H9 (cell line): Measurements from ENCODE around the gene OR6B1. TPM values are rescaled to one million over a fixed set of nuclear protein-coding genes. Genes with fewer than 3 reads are reported as not detected.

Experiments
- DNase-seq: peaks from one replicate; pipeline ENCODE4 v3.0.0-alpha.2; 2017
- H2AFZ ChIP-seq: one replicate; pipeline ENCODE4 v1.6.1; 2013; ENCODE audit warnings: mild to moderate bottlenecking, low read length, control low read depth, moderate library complexity
- H2AK5ac ChIP-seq: 2 replicates; pipeline ENCODE4 v1.6.1; 2013; ENCODE audit warnings: low read length, control low read depth, mixed read lengths; ENCODE audit not compliant: insufficient read length
- H2BK120ac ChIP-seq: one replicate; pipeline ENCODE4 v1.6.1; 2013; ENCODE audit warnings: low read depth, mild to moderate bottlenecking, low read length, control low read depth, inconsistent platforms; ENCODE audit not compliant: poor library complexity, severe bottlenecking
- H2BK12ac ChIP-seq: 2 replicates; pipeline ENCODE4 v1.6.1; 2013; ENCODE audit warnings: low read length, control low read depth, mixed read lengths, low read depth; ENCODE audit not compliant: insufficient read length
- H2BK15ac ChIP-seq: 2 replicates; pipeline ENCODE4 v1.6.1; 2013; ENCODE audit warnings: low read depth, low read length, control low read depth
- H2BK20ac ChIP-seq: one replicate; pipeline ENCODE4 v1.6.1; 2013; ENCODE audit warnings: low read depth, mild to moderate bottlenecking, low read length, control low read depth, inconsistent platforms; ENCODE audit not compliant: poor library complexity, severe bottlenecking
- H2BK5ac ChIP-seq: 2 replicates; pipeline ENCODE4 v1.6.1; 2013; ENCODE audit warnings: low read length, control low read depth, mixed read lengths; ENCODE audit not compliant: insufficient read length
- H3K14ac ChIP-seq: 2 replicates; pipeline ENCODE4 v1.6.1; 2013; ENCODE audit warnings: low read length, control low read depth; ENCODE audit not compliant: insufficient read depth
- H3K18ac ChIP-seq: 2 replicates; pipeline ENCODE4 v1.6.1; 2013; ENCODE audit warnings: low read depth, mild to moderate bottlenecking, mixed read lengths, low read length, control low read depth; ENCODE audit not compliant: insufficient read length
- H3K23ac ChIP-seq: 2 replicates; pipeline ENCODE4 v1.6.1; 2013; ENCODE audit warnings: low read length, control low read depth, mixed read lengths, low read depth; ENCODE audit not compliant: insufficient read length
- H3K23me2 ChIP-seq: 2 replicates; pipeline ENCODE4 v1.6.1; 2013; ENCODE audit warnings: low read depth, mild to moderate bottlenecking, mixed read lengths, low read length, control low read depth; ENCODE audit not compliant: insufficient read length, poor library complexity, severe bottlenecking
- H3K27ac ChIP-seq: 2 replicates; pipeline ENCODE4 v1.5.1; 2013; ENCODE audit warnings: low read length, control low read depth, mixed read lengths, low read depth; ENCODE audit not compliant: insufficient read length
- H3K27me3 ChIP-seq: 2 replicates; pipeline ENCODE4 v1.6.1; 2013; ENCODE audit warnings: low read length, control low read depth, inconsistent platforms; ENCODE audit not compliant: insufficient read depth
- H3K4ac ChIP-seq: 2 replicates; pipeline ENCODE4 v1.6.1; 2013; ENCODE audit warnings: low read depth, mild to moderate bottlenecking, control low read depth, inconsistent platforms, low read length, moderate library complexity
- H3K4me1 ChIP-seq: 2 replicates; pipeline ENCODE4 v1.6.1; 2013; ENCODE audit warnings: low read length, control low read depth, inconsistent platforms; ENCODE audit not compliant: insufficient read depth
- H3K4me2 ChIP-seq: 2 replicates; pipeline ENCODE4 v1.6.1; 2013; ENCODE audit warnings: low read length, control low read depth, mixed read lengths; ENCODE audit not compliant: insufficient read length, insufficient read depth
- H3K56ac ChIP-seq: 2 replicates; pipeline ENCODE4 v1.6.1; 2013; ENCODE audit warnings: low read depth, mild to moderate bottlenecking, mixed read lengths, low read length, control low read depth; ENCODE audit not compliant: insufficient read length
- H3K79me1 ChIP-seq: 2 replicates; pipeline ENCODE4 v1.6.1; 2013; ENCODE audit warnings: low read depth, mild to moderate bottlenecking, moderate library complexity, low read length, control low read depth, inconsistent platforms; ENCODE audit not compliant: insufficient read depth, poor library complexity, severe bottlenecking
- H3K79me2 ChIP-seq: 2 replicates; pipeline ENCODE4 v1.6.1; 2013; ENCODE audit warnings: low read length, control low read depth, inconsistent platforms; ENCODE audit not compliant: insufficient read depth
- H3K9ac ChIP-seq: 2 replicates; pipeline ENCODE4 v1.6.1; 2013; ENCODE audit warnings: low read length, control low read depth, mixed read lengths; ENCODE audit not compliant: insufficient read length; ENCODE audit errors: extremely low read depth
- H3K9me3 ChIP-seq: one replicate; pipeline ENCODE4 v1.6.1; 2013; ENCODE audit warnings: low read depth, low read length, inconsistent platforms; ENCODE audit not compliant: control insufficient read depth
- H3T11ph ChIP-seq: one replicate; pipeline ENCODE4 v1.6.1; 2013; ENCODE audit warnings: mild to moderate bottlenecking, low read length, control low read depth, inconsistent platforms
- H4K20me1 ChIP-seq: one replicate; pipeline ENCODE4 v1.6.1; 2013; ENCODE audit not compliant: control insufficient read depth, insufficient read length, insufficient read depth
- H4K5ac ChIP-seq: 2 replicates; pipeline ENCODE4 v1.6.1; 2013; ENCODE audit warnings: low read depth, mild to moderate bottlenecking, mixed read lengths, low read length, control low read depth; ENCODE audit not compliant: insufficient read length
- H4K8ac ChIP-seq: replicated peaks from 2 replicates; pipeline ENCODE4 v1.6.1; 2013; ENCODE audit warnings: low read length, control low read depth, mixed read lengths, low read depth; ENCODE audit not compliant: insufficient read length
- H4K91ac ChIP-seq: 2 replicates; pipeline ENCODE4 v1.6.1; 2013; ENCODE audit warnings: low read depth, mild to moderate bottlenecking, moderate library complexity, mixed read lengths, low read length, control low read depth; ENCODE audit not compliant: insufficient read length
- H3K27ac Mint-ChIP-seq, 3 experiments: 2 replicates in 2 of 3; 3 replicates in 1 of 3; pipeline ENCODE4 v1.8.0; 2020 to 2021; ENCODE audit warnings: mixed read lengths in 3 of 3, mild to moderate bottlenecking in 1 of 3, moderate library complexity in 1 of 3
- H3K27me3 Mint-ChIP-seq: 2 replicates; pipeline ENCODE4 v1.8.0; 2021; ENCODE audit warnings: low read depth, mild to moderate bottlenecking, moderate library complexity, mixed read lengths
- H3K36me3 Mint-ChIP-seq, 3 experiments: 2 replicates in 2 of 3; 3 replicates in 1 of 3; pipeline ENCODE4 v1.8.0; 2020 to 2021; ENCODE audit warnings: low read depth in 3 of 3, mixed read lengths in 3 of 3; ENCODE audit not compliant: insufficient read depth in 1 of 3
- H3K4me1 Mint-ChIP-seq, 2 experiments: 2 replicates each; pipeline ENCODE4 v1.8.0; 2020; ENCODE audit warnings: mixed read lengths in 2 of 2
- H3K4me3 Mint-ChIP-seq, 2 experiments: 2 replicates in 1 of 2; 3 replicates in 1 of 2; pipeline ENCODE4 v1.8.0; 2020 to 2021; ENCODE audit warnings: mild to moderate bottlenecking in 2 of 2, mixed read lengths in 2 of 2, moderate library complexity in 1 of 2
- H3K9me3 Mint-ChIP-seq, 2 experiments: 2 replicates in 1 of 2; 3 replicates in 1 of 2; pipeline ENCODE4 v1.8.0; 2020; ENCODE audit warnings: mild to moderate bottlenecking in 2 of 2, mixed read lengths in 2 of 2, moderate library complexity in 1 of 2
- WGBS: extraction: QIAGEN DNeasy Blood & Tissue Kit; methylation state at CpG from one replicate; pipeline ENCODE4 v1.1.7; 2013; ENCODE audit warnings: missing lambda C conversion rate, low lambda C conversion rate, mixed read lengths; ENCODE audit not compliant: insufficient read length; ENCODE audit errors: extremely low coverage; 5-methylcytosine and 5-hydroxymethylcytosine counted together
- total RNA-seq: library from RNA; stranded (reverse); gene quantifications from 2 replicates; pipeline ENCODE4 v1.2.1, GENCODE V29; 2021
- TF ChIP-seq, protein P1 (sequence below): fragments of 200-600 bp; sonication (generic); conservative IDR thresholded peaks from 3 replicates; pipeline ENCODE4 v1.8.0; 2021; ENCODE audit warnings: antibody characterized with exemption, mild to moderate bottlenecking

OR6B1 gene
- total RNA-seq, 1 experiment from 2014 or later: not detected

DNA sequence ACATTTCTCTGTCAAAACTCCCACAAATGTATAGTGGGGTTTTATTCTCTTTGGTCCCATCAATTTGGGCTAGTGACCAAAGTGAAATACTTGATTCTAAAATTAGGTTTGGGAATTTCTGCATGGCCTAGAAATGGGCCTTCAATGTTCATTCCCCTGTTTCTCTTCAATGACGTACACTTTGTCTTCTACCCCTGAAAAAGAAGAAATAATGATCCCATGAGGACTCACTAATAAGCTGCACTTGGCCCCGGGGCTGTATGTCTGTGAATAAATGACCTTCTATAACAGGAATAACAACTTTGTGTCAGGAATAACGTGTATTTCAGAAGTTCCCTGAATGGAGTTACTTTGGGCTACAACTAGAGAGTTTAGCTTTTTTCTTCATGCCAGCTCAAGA is 20.2 kb downstream of the OR6B1 start:
- Mint-ChIP-seq H3K9me3 (peaks cover 0 to under 1% of the 10 kb centered on the region in 2 experiments; a peak in 4 of 5 replicates), H3K4me1 (peaks cover 6 to 10% of the 10 kb centered on the region in 2 experiments; a peak in 3 of 4 replicates), H3K36me3 (no peaks in the 10 kb centered on the region; a peak in 1 of 7 replicates), H3K4me3 (no peak overlapping the region), H3K27me3 (no peaks in the 10 kb centered on the region), H3K27ac (no peak overlapping the region)
- Histone ChIP-seq H3K56ac (no peak overlapping the region), H2BK5ac (no peak overlapping the region), H3K27ac (no peak overlapping the region), H2AK5ac (no peak overlapping the region), H3K9ac (no peak overlapping the region), H3K79me2 (no peaks in the 10 kb centered on the region), H4K5ac (no peak overlapping the region), H3K4me2 (no peak overlapping the region), H3K23me2 (no peaks in the 10 kb centered on the region), H3K14ac (no peak overlapping the region), H3K4me1 (no peaks in the 10 kb centered on the region), H2BK15ac (no peak overlapping the region), H2AFZ (no peak overlapping the region), H2BK20ac (no peak overlapping the region), H3K18ac (no peak overlapping the region), H3K4ac (no peak overlapping the region), H3T11ph (no peak overlapping the region), H3K79me1 (no peaks in the 10 kb centered on the region), H2BK12ac (no peak overlapping the region), H3K23ac (no peak overlapping the region), H3K27me3 (no peaks in the 10 kb centered on the region), H3K9me3 (no peaks in the 10 kb centered on the region), H4K20me1 (no peaks in the 10 kb centered on the region), H4K91ac (no peak overlapping the region), H4K8ac (no peak overlapping the region), H2BK120ac (no peak overlapping the region)
- no peak for DNase-seq
- TF ChIP-seq, protein P1, sequence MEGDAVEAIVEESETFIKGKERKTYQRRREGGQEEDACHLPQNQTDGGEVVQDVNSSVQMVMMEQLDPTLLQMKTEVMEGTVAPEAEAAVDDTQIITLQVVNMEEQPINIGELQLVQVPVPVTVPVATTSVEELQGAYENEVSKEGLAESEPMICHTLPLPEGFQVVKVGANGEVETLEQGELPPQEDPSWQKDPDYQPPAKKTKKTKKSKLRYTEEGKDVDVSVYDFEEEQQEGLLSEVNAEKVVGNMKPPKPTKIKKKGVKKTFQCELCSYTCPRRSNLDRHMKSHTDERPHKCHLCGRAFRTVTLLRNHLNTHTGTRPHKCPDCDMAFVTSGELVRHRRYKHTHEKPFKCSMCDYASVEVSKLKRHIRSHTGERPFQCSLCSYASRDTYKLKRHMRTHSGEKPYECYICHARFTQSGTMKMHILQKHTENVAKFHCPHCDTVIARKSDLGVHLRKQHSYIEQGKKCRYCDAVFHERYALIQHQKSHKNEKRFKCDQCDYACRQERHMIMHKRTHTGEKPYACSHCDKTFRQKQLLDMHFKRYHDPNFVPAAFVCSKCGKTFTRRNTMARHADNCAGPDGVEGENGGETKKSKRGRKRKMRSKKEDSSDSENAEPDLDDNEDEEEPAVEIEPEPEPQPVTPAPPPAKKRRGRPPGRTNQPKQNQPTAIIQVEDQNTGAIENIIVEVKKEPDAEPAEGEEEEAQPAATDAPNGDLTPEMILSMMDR: no peak
- WGBS: no CpG with 5 or more reads among the region's 3 CpGs
